H9 (cell line): Measurements from ENCODE around the gene CD200. TPM values are rescaled to one million over a fixed set of nuclear protein-coding genes. Genes with fewer than 3 reads are reported as not detected.

Source experiments
- DNase-seq: peaks from one replicate; pipeline ENCODE4 v3.0.0-alpha.2; 2017
- H2AFZ ChIP-seq: one replicate; pipeline ENCODE4 v1.6.1; 2013; ENCODE audit warnings: mild to moderate bottlenecking, low read length, control low read depth, moderate library complexity
- H2AK5ac ChIP-seq: 2 replicates; pipeline ENCODE4 v1.6.1; 2013; ENCODE audit warnings: low read length, control low read depth, mixed read lengths; ENCODE audit not compliant: insufficient read length
- H2BK120ac ChIP-seq: one replicate; pipeline ENCODE4 v1.6.1; 2013; ENCODE audit warnings: low read depth, mild to moderate bottlenecking, low read length, control low read depth, inconsistent platforms; ENCODE audit not compliant: poor library complexity, severe bottlenecking
- H2BK12ac ChIP-seq: 2 replicates; pipeline ENCODE4 v1.6.1; 2013; ENCODE audit warnings: low read length, control low read depth, mixed read lengths, low read depth; ENCODE audit not compliant: insufficient read length
- H2BK15ac ChIP-seq: 2 replicates; pipeline ENCODE4 v1.6.1; 2013; ENCODE audit warnings: low read depth, low read length, control low read depth
- H2BK20ac ChIP-seq: one replicate; pipeline ENCODE4 v1.6.1; 2013; ENCODE audit warnings: low read depth, mild to moderate bottlenecking, low read length, control low read depth, inconsistent platforms; ENCODE audit not compliant: poor library complexity, severe bottlenecking
- H2BK5ac ChIP-seq: 2 replicates; pipeline ENCODE4 v1.6.1; 2013; ENCODE audit warnings: low read length, control low read depth, mixed read lengths; ENCODE audit not compliant: insufficient read length
- H3K14ac ChIP-seq: 2 replicates; pipeline ENCODE4 v1.6.1; 2013; ENCODE audit warnings: low read length, control low read depth; ENCODE audit not compliant: insufficient read depth
- H3K18ac ChIP-seq: 2 replicates; pipeline ENCODE4 v1.6.1; 2013; ENCODE audit warnings: low read depth, mild to moderate bottlenecking, mixed read lengths, low read length, control low read depth; ENCODE audit not compliant: insufficient read length
- H3K23ac ChIP-seq: 2 replicates; pipeline ENCODE4 v1.6.1; 2013; ENCODE audit warnings: low read length, control low read depth, mixed read lengths, low read depth; ENCODE audit not compliant: insufficient read length
- H3K23me2 ChIP-seq: 2 replicates; pipeline ENCODE4 v1.6.1; 2013; ENCODE audit warnings: low read depth, mild to moderate bottlenecking, mixed read lengths, low read length, control low read depth; ENCODE audit not compliant: insufficient read length, poor library complexity, severe bottlenecking
- H3K27ac ChIP-seq: 2 replicates; pipeline ENCODE4 v1.5.1; 2013; ENCODE audit warnings: low read length, control low read depth, mixed read lengths, low read depth; ENCODE audit not compliant: insufficient read length
- H3K27me3 ChIP-seq: 2 replicates; pipeline ENCODE4 v1.6.1; 2013; ENCODE audit warnings: low read length, control low read depth, inconsistent platforms; ENCODE audit not compliant: insufficient read depth
- H3K4ac ChIP-seq: 2 replicates; pipeline ENCODE4 v1.6.1; 2013; ENCODE audit warnings: low read depth, mild to moderate bottlenecking, control low read depth, inconsistent platforms, low read length, moderate library complexity
- H3K4me1 ChIP-seq: 2 replicates; pipeline ENCODE4 v1.6.1; 2013; ENCODE audit warnings: low read length, control low read depth, inconsistent platforms; ENCODE audit not compliant: insufficient read depth
- H3K4me2 ChIP-seq: 2 replicates; pipeline ENCODE4 v1.6.1; 2013; ENCODE audit warnings: low read length, control low read depth, mixed read lengths; ENCODE audit not compliant: insufficient read length, insufficient read depth
- H3K56ac ChIP-seq: 2 replicates; pipeline ENCODE4 v1.6.1; 2013; ENCODE audit warnings: low read depth, mild to moderate bottlenecking, mixed read lengths, low read length, control low read depth; ENCODE audit not compliant: insufficient read length
- H3K79me1 ChIP-seq: 2 replicates; pipeline ENCODE4 v1.6.1; 2013; ENCODE audit warnings: low read depth, mild to moderate bottlenecking, moderate library complexity, low read length, control low read depth, inconsistent platforms; ENCODE audit not compliant: insufficient read depth, poor library complexity, severe bottlenecking
- H3K79me2 ChIP-seq: 2 replicates; pipeline ENCODE4 v1.6.1; 2013; ENCODE audit warnings: low read length, control low read depth, inconsistent platforms; ENCODE audit not compliant: insufficient read depth
- H3K9ac ChIP-seq: 2 replicates; pipeline ENCODE4 v1.6.1; 2013; ENCODE audit warnings: low read length, control low read depth, mixed read lengths; ENCODE audit not compliant: insufficient read length; ENCODE audit errors: extremely low read depth
- H3K9me3 ChIP-seq: one replicate; pipeline ENCODE4 v1.6.1; 2013; ENCODE audit warnings: low read depth, low read length, inconsistent platforms; ENCODE audit not compliant: control insufficient read depth
- H3T11ph ChIP-seq: one replicate; pipeline ENCODE4 v1.6.1; 2013; ENCODE audit warnings: mild to moderate bottlenecking, low read length, control low read depth, inconsistent platforms
- H4K20me1 ChIP-seq: one replicate; pipeline ENCODE4 v1.6.1; 2013; ENCODE audit not compliant: control insufficient read depth, insufficient read length, insufficient read depth
- H4K5ac ChIP-seq: 2 replicates; pipeline ENCODE4 v1.6.1; 2013; ENCODE audit warnings: low read depth, mild to moderate bottlenecking, mixed read lengths, low read length, control low read depth; ENCODE audit not compliant: insufficient read length
- H4K8ac ChIP-seq: replicated peaks from 2 replicates; pipeline ENCODE4 v1.6.1; 2013; ENCODE audit warnings: low read length, control low read depth, mixed read lengths, low read depth; ENCODE audit not compliant: insufficient read length
- H4K91ac ChIP-seq: 2 replicates; pipeline ENCODE4 v1.6.1; 2013; ENCODE audit warnings: low read depth, mild to moderate bottlenecking, moderate library complexity, mixed read lengths, low read length, control low read depth; ENCODE audit not compliant: insufficient read length
- H3K27ac Mint-ChIP-seq, 3 experiments: 2 replicates in 2 of 3; 3 replicates in 1 of 3; pipeline ENCODE4 v1.8.0; 2020 to 2021; ENCODE audit warnings: mixed read lengths in 3 of 3, mild to moderate bottlenecking in 1 of 3, moderate library complexity in 1 of 3
- H3K27me3 Mint-ChIP-seq: 2 replicates; pipeline ENCODE4 v1.8.0; 2021; ENCODE audit warnings: low read depth, mild to moderate bottlenecking, moderate library complexity, mixed read lengths
- H3K36me3 Mint-ChIP-seq, 3 experiments: 2 replicates in 2 of 3; 3 replicates in 1 of 3; pipeline ENCODE4 v1.8.0; 2020 to 2021; ENCODE audit warnings: low read depth in 3 of 3, mixed read lengths in 3 of 3; ENCODE audit not compliant: insufficient read depth in 1 of 3
- H3K4me1 Mint-ChIP-seq, 2 experiments: 2 replicates each; pipeline ENCODE4 v1.8.0; 2020; ENCODE audit warnings: mixed read lengths in 2 of 2
- H3K4me3 Mint-ChIP-seq, 2 experiments: 2 replicates in 1 of 2; 3 replicates in 1 of 2; pipeline ENCODE4 v1.8.0; 2020 to 2021; ENCODE audit warnings: mild to moderate bottlenecking in 2 of 2, mixed read lengths in 2 of 2, moderate library complexity in 1 of 2
- H3K9me3 Mint-ChIP-seq, 2 experiments: 2 replicates in 1 of 2; 3 replicates in 1 of 2; pipeline ENCODE4 v1.8.0; 2020; ENCODE audit warnings: mild to moderate bottlenecking in 2 of 2, mixed read lengths in 2 of 2, moderate library complexity in 1 of 2
- total RNA-seq: library from RNA; stranded (reverse); gene quantifications from 2 replicates; pipeline ENCODE4 v1.2.1, GENCODE V29; 2021
- TF ChIP-seq, protein P1 (sequence below): fragments of 200-600 bp; sonication (generic); conservative IDR thresholded peaks from 3 replicates; pipeline ENCODE4 v1.8.0; 2021; ENCODE audit warnings: antibody characterized with exemption, mild to moderate bottlenecking

The CD200 gene
- total RNA-seq, 1 experiment from 2014 or later, result 51.6 TPM

DNA sequence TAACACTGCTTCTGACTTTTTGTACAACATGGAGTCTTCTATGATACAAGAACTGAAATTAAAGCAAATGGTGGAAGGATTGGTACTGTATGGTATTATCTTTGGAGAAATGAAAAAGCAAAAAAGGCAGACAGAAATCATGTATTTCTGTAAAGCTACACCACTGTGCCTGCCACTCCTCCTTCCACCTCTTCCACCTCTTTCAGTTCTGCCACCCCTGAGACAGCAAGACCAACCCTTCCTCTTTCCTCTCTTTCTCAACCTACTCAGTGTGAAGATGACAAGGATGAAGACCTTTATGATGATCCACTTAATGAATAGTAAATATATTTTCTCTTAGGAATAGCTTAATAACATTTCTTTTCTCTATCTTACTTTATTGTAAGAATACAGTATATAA is 57.0 kb downstream of the CD200 start:
- H2AFZ ChIP-seq, result no peak overlapping the region

More for the DNA sequence above, 57.0 kb downstream of the CD200 start:
- peaks cover 10% of the 10 kb centered on the region for H3K9me3 ChIP-seq
- H4K5ac ChIP-seq, result no peak overlapping the region
- peaks cover 4% of the 10 kb centered on the region; the same call in 1 of the 2 replicates for H3K4me1 ChIP-seq
- Mint-ChIP-seq H3K27ac (peak overlapping the region; percentile 63 to 77 (median 70); a peak in 6 of 7 replicates), H3K9me3 (peaks cover 16 to 19% of the 10 kb centered on the region in 2 experiments), H3K27me3 (no peaks in the 10 kb centered on the region), H3K4me1 (peaks cover 40 to 46% of the 10 kb centered on the region in 2 experiments), H3K36me3 (peaks cover 12 to 22% (median 21%) of the 10 kb centered on the region in 3 experiments), H3K4me3 (no peak overlapping the region)
- no peaks in the 10 kb centered on the region for H3K79me2 ChIP-seq
- H4K8ac ChIP-seq, result no peak overlapping the region
- H3K79me1 ChIP-seq, result no peaks in the 10 kb centered on the region
- no peak overlapping the region for H2BK120ac ChIP-seq
- H3K14ac ChIP-seq, result no peak overlapping the region
- H4K20me1 ChIP-seq, result no peaks in the 10 kb centered on the region
- H3K27ac ChIP-seq, result peak overlapping the region; percentile 61
- H3K4ac ChIP-seq, result no peak overlapping the region
- no peak for DNase-seq
- H3K4me2 ChIP-seq, result no peak overlapping the region
- H2BK20ac ChIP-seq, result no peak overlapping the region
- no peak overlapping the region for H2BK12ac ChIP-seq
- H3K18ac ChIP-seq, result no peak overlapping the region
- no peak overlapping the region for H3T11ph ChIP-seq
- no peak overlapping the region for H3K56ac ChIP-seq
- no peak overlapping the region for H2BK5ac ChIP-seq
- H4K91ac ChIP-seq, result no peak overlapping the region
- no peak overlapping the region for H3K23ac ChIP-seq
- H3K23me2 ChIP-seq, result no peaks in the 10 kb centered on the region
- H2BK15ac ChIP-seq, result no peak overlapping the region
- H3K27me3 ChIP-seq, result no peaks in the 10 kb centered on the region
- no peak overlapping the region for H3K9ac ChIP-seq
- TF ChIP-seq, protein P1, sequence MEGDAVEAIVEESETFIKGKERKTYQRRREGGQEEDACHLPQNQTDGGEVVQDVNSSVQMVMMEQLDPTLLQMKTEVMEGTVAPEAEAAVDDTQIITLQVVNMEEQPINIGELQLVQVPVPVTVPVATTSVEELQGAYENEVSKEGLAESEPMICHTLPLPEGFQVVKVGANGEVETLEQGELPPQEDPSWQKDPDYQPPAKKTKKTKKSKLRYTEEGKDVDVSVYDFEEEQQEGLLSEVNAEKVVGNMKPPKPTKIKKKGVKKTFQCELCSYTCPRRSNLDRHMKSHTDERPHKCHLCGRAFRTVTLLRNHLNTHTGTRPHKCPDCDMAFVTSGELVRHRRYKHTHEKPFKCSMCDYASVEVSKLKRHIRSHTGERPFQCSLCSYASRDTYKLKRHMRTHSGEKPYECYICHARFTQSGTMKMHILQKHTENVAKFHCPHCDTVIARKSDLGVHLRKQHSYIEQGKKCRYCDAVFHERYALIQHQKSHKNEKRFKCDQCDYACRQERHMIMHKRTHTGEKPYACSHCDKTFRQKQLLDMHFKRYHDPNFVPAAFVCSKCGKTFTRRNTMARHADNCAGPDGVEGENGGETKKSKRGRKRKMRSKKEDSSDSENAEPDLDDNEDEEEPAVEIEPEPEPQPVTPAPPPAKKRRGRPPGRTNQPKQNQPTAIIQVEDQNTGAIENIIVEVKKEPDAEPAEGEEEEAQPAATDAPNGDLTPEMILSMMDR, result no peak
- no peak overlapping the region for H2AK5ac ChIP-seq
